IMR-90 (cell line): ENCODE measurements around the gene TM2D3. TPM values are rescaled to one million over a fixed set of nuclear protein-coding genes. Genes with fewer than 3 reads are reported as not detected.
A peak's percentile ranks its signal among the peaks of the same experiment; 100 is the strongest.

Source experiments
- ATAC-seq: fragments of 200-7000 bp; cut with Tn5 transposase; 2 replicates; pipeline ENCODE4 v1.9.1; 2020; ENCODE audit warnings: low read depth, mild to moderate bottlenecking, moderate library complexity
- BruUV-seq: library from RNA; stranded (reverse); fragments of 400-500 nt; replicated peaks from 2 replicates; lab custom pipeline; 2021; lab: Mats Ljungman, UMichigan
- CTCF ChIA-PET: fragments of 300-600 bp; formaldehyde crosslinking; extraction: SDS; loops from one replicate; lab custom pipeline; 2021; ENCODE audit warnings: antibody characterized with exemption; lab: Yijun Ruan, JAX
- POLR2A ChIA-PET: fragments of 300-600 bp; sonication (Branson Sonifier 250); formaldehyde crosslinking; loops from one replicate; lab custom pipeline; 2022; ENCODE audit warnings: antibody characterized with exemption; ENCODE audit not compliant: unreplicated experiment; lab: Charles Lee
- DNase-seq: peaks from one replicate; pipeline ENCODE4 v3.0.0; 2013
- H2AFZ ChIP-seq: replicated peaks from 2 replicates; pipeline ENCODE3; 2013; ENCODE audit warnings: low read length, mild to moderate bottlenecking; ENCODE audit not compliant: poor library complexity
- H2AK5ac ChIP-seq: 2 replicates; pipeline ENCODE4 v1.6.1; 2013; ENCODE audit warnings: low read depth, low read length, inconsistent platforms
- H2AK9ac ChIP-seq: replicated peaks from 2 replicates; pipeline ENCODE3; 2013; ENCODE audit warnings: mild to moderate bottlenecking, low read depth, low read length, moderate library complexity; ENCODE audit not compliant: poor library complexity
- H2BK120ac ChIP-seq: 2 replicates; pipeline ENCODE4 v1.6.1; 2013; ENCODE audit warnings: low read depth, low read length, inconsistent platforms
- H2BK15ac ChIP-seq: 3 replicates; pipeline ENCODE4 v1.6.1; 2013; ENCODE audit warnings: low read depth, low read length, inconsistent platforms
- H2BK20ac ChIP-seq: 2 replicates; pipeline ENCODE4 v1.6.1; 2013; ENCODE audit warnings: low read depth, mild to moderate bottlenecking, inconsistent platforms, low read length, moderate library complexity
- H2BK5ac ChIP-seq: 2 replicates; pipeline ENCODE4 v1.6.1; 2013; ENCODE audit warnings: mild to moderate bottlenecking, low read depth, low read length, inconsistent platforms; ENCODE audit not compliant: poor library complexity, severe bottlenecking
- H3K14ac ChIP-seq: replicated peaks from 2 replicates; pipeline ENCODE4 v1.6.1; 2013; ENCODE audit warnings: low read depth, low read length, inconsistent platforms
- H3K18ac ChIP-seq: 2 replicates; pipeline ENCODE4 v1.6.1; 2013; ENCODE audit warnings: low read depth, low read length, control low read depth
- H3K23ac ChIP-seq: 2 replicates; pipeline ENCODE4 v1.6.1; 2013; ENCODE audit warnings: low read depth, low read length, inconsistent platforms
- H3K27ac ChIP-seq: 2 replicates; pipeline ENCODE4 v1.5.1; 2013; ENCODE audit warnings: mild to moderate bottlenecking, control low read depth, low read length; ENCODE audit not compliant: insufficient read depth
- H3K27me3 ChIP-seq: 2 replicates; pipeline ENCODE4 v1.6.1; 2013; ENCODE audit warnings: low read length; ENCODE audit not compliant: control insufficient read depth, insufficient read depth
- H3K36me3 ChIP-seq: 2 replicates; pipeline ENCODE4 v1.6.1; 2013; ENCODE audit warnings: low read length, mixed read lengths; ENCODE audit not compliant: control insufficient read depth, insufficient read depth
- H3K4ac ChIP-seq: 2 replicates; pipeline ENCODE4 v1.6.1; 2013; ENCODE audit warnings: low read depth, low read length, inconsistent platforms
- H3K4me1 ChIP-seq: 2 replicates; pipeline ENCODE4 v1.6.1; 2013; ENCODE audit warnings: low read length, mixed read lengths; ENCODE audit not compliant: control insufficient read depth, insufficient read depth
- H3K4me2 ChIP-seq: 2 replicates; pipeline ENCODE4 v1.6.1; 2013; ENCODE audit warnings: low read depth, mild to moderate bottlenecking, control low read depth, low read length, moderate library complexity
- H3K4me3 ChIP-seq: 2 replicates; pipeline ENCODE4 v1.5.1; 2013; ENCODE audit warnings: low read depth, mild to moderate bottlenecking, control low read depth, low read length, moderate library complexity; ENCODE audit not compliant: insufficient read depth
- H3K56ac ChIP-seq: 2 replicates; pipeline ENCODE4 v1.6.1; 2013; ENCODE audit warnings: low read length, inconsistent platforms; ENCODE audit not compliant: insufficient read depth; ENCODE audit errors: extremely low read depth
- H3K79me1 ChIP-seq, 2 experiments: 2 replicates each; pipeline ENCODE4 v1.6.1; 2013; ENCODE audit warnings: low read length in 2 of 2, inconsistent platforms in 1 of 2, low read depth in 1 of 2
- H3K9ac ChIP-seq: 2 replicates; pipeline ENCODE4 v1.6.1; 2013; ENCODE audit warnings: low read depth, low read length, control low read depth
- H3K9me1 ChIP-seq: 2 replicates; pipeline ENCODE4 v1.6.1; 2013; ENCODE audit warnings: low read length, inconsistent platforms; ENCODE audit not compliant: insufficient read depth
- H3K9me3 ChIP-seq: 2 replicates; pipeline ENCODE4 v1.6.1; 2013; ENCODE audit warnings: low read length; ENCODE audit not compliant: control insufficient read depth, insufficient read depth
- H4K20me1 ChIP-seq: 2 replicates; pipeline ENCODE4 v1.6.1; 2013; ENCODE audit warnings: low read length, inconsistent platforms; ENCODE audit not compliant: insufficient read depth
- H4K5ac ChIP-seq: 2 replicates; pipeline ENCODE4 v1.6.1; 2013; ENCODE audit warnings: mild to moderate bottlenecking, low read depth, low read length, control low read depth
- H4K8ac ChIP-seq, 2 experiments: 2 replicates each; pipeline ENCODE4 v1.6.1; 2013; ENCODE audit warnings: low read depth in 2 of 2, low read length in 2 of 2, control low read depth in 1 of 2, inconsistent platforms in 1 of 2
- H4K91ac ChIP-seq: 2 replicates; pipeline ENCODE4 v1.6.1; 2013; ENCODE audit warnings: low read depth, low read length, inconsistent platforms; ENCODE audit not compliant: insufficient read depth
- BHLHE40 ChIP-seq: fragments of 150-350 bp; IDR thresholded peaks from 2 replicates; pipeline ENCODE4 v1.6.1; 2016; ENCODE audit warnings: mild to moderate bottlenecking, low read depth, low read length
- CEBPB ChIP-seq: IDR thresholded peaks from 2 replicates; pipeline ENCODE4 v1.6.1; 2012; ENCODE audit warnings: low read depth, low read length, improper control_type of control experiment
- CHD1 ChIP-seq: IDR thresholded peaks from 2 replicates; pipeline ENCODE4 v1.6.1; 2012; ENCODE audit warnings: low read depth, low read length, improper control_type of control experiment
- FOS ChIP-seq: fragments of 150-350 bp; IDR thresholded peaks from 2 replicates; pipeline ENCODE4 v1.6.1; 2016; ENCODE audit warnings: low read depth, low read length
- MAFK ChIP-seq: IDR thresholded peaks from 2 replicates; pipeline ENCODE4 v1.6.1; 2012; ENCODE audit warnings: low read depth, low read length, improper control_type of control experiment
- MAZ ChIP-seq: IDR thresholded peaks from 2 replicates; pipeline ENCODE4 v1.6.1; 2012; ENCODE audit warnings: low read depth, mild to moderate bottlenecking, low read length, improper control_type of control experiment, moderate library complexity, borderline replicate concordance
- MXI1 ChIP-seq: IDR thresholded peaks from 2 replicates; pipeline ENCODE4 v1.6.1; 2012; ENCODE audit warnings: low read depth, mild to moderate bottlenecking, low read length, moderate library complexity, borderline replicate concordance
- NFE2L2 ChIP-seq: fragments of 150-350 bp; IDR thresholded peaks from 2 replicates; pipeline ENCODE4 v1.6.1; 2016; ENCODE audit warnings: low read depth, mild to moderate bottlenecking, low read length
- POLR2A ChIP-seq: IDR thresholded peaks from 2 replicates; pipeline ENCODE4 v1.6.1; 2012; ENCODE audit warnings: mild to moderate bottlenecking, low read depth, low read length
- RAD21 ChIP-seq: IDR thresholded peaks from 2 replicates; pipeline ENCODE4 v1.6.1; 2012; ENCODE audit warnings: low read length, improper control_type of control experiment
- RCOR1 ChIP-seq: IDR thresholded peaks from 2 replicates; pipeline ENCODE4 v1.6.1; 2012; ENCODE audit warnings: mild to moderate bottlenecking, low read length, improper control_type of control experiment; ENCODE audit not compliant: insufficient replicate concordance
- RFX5 ChIP-seq: IDR thresholded peaks from 2 replicates; pipeline ENCODE4 v1.8.0; 2012; ENCODE audit warnings: low read depth, mild to moderate bottlenecking, low read length, moderate library complexity
- SMC3 ChIP-seq: fragments of 150-350 bp; IDR thresholded peaks from 2 replicates; pipeline ENCODE4 v1.6.1; 2016; ENCODE audit warnings: low read depth, mild to moderate bottlenecking, antibody characterized with exemption, low read length, moderate library complexity
- WGBS, 2 experiments: methylation state at CpG; one replicate each; pipeline versions ENCODE4 v1.1.5 to v1.1.7; 2013; ENCODE audit warnings: missing lambda C conversion rate in 2 of 2; ENCODE audit not compliant: insufficient read length in 1 of 2; ENCODE audit errors: extremely low coverage in 2 of 2; 5-methylcytosine and 5-hydroxymethylcytosine counted together
- dilution Hi-C: fragments of 300-500 bp; cut with HindIII; formaldehyde crosslinking; loops from one replicate; pipeline ENCODE4 v1.14.3; 2018; ENCODE audit warnings: low sequenced_read_pairs; ENCODE audit not compliant: unreplicated experiment
- in situ Hi-C: fragments of 300-500 bp; cut with MboI; formaldehyde crosslinking; loops from 3 replicates; pipeline ENCODE4 v1.14.3; 2019; ENCODE audit warnings: low sequenced_read_pairs, inconsistent platforms, mixed read lengths
- intact Hi-C: fragments of 100-400 bp; cut with micrococcal nuclease; formaldehyde crosslinking; loops from 2 replicates; pipeline ENCODE4 v1.10.0; 2022
- polyA plus RNA-seq, 3 experiments: library from polyadenylated mRNA; depleted of rRNA; stranded (reverse); fragments of >200 nt; gene quantifications; 2 replicates each; pipeline ENCODE4 v1.2.3, GENCODE V29; 2012; ENCODE audit warnings: low replicate concordance in 1 of 3
- total RNA-seq: library from RNA; depleted of rRNA; stranded (reverse); fragments of >200 nt; gene quantifications from 2 replicates; pipeline ENCODE4 v1.2.3, GENCODE V29; 2012
- TF ChIP-seq, protein P1 (sequence below): fragments of 150-350 bp; IDR thresholded peaks from 2 replicates; pipeline ENCODE4 v1.6.1; 2016; ENCODE audit warnings: low read depth, mild to moderate bottlenecking, low read length, moderate library complexity, borderline replicate concordance
- TF ChIP-seq, protein P2 (sequence below): fragments of 150-350 bp; IDR thresholded peaks from 2 replicates; pipeline ENCODE4 v1.6.1; 2017; ENCODE audit warnings: mild to moderate bottlenecking, antibody characterized with exemption, low read length, low read depth
- TF ChIP-seq, protein P3 (sequence below): conservative IDR thresholded peaks from 2 replicates; pipeline ENCODE4 v1.5.1; 2012; ENCODE audit warnings: mild to moderate bottlenecking, low read depth, low read length, improper control_type of control experiment

The TM2D3 gene
- total and polyA plus RNA-seq, 2 of the 4 experiments (the other 2 are of a cell fraction): 27.4 to 34.5 TPM

DNA sequence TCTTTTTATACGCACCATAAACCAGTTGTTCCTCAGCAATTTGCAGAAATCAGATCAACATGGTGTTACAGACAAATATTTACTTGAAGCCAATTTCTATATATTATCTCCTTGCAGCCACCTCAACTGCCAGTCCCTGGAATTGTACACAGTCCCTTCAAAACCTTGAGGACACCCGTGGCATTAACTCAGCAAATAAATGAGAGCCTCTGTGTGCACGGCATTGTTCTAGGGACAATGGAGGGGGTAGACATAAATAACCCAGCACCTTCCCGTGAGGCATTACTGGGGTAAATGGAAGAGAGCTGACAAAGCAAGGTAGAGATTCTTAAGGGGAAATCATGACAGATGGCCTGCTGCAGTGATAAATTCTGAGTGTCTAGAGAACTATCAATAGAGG is 12.5 kb downstream of the TM2D3 start:
- 0 out of 2 replicates have a peak overlapping the region, but pooled peaks have one; percentile 4 for H3K23ac ChIP-seq
- intact Hi-C loops: loop anchor here (10.0 kb wide), 1 partner anchor 625 kb away; no protein-coding TSS in a partner anchor
- H3K14ac ChIP-seq: no peak overlapping the region
- H3K27me3 ChIP-seq: no peaks in the 10 kb centered on the region
- H3K9me3 ChIP-seq: no peaks in the 10 kb centered on the region
- no peak overlapping the region for H3K4me3 ChIP-seq
- H4K20me1 ChIP-seq: peaks cover 4% of the 10 kb centered on the region; the same call in 1 of the 2 replicates
- no peak overlapping the region for H4K8ac ChIP-seq
- WGBS, 2 experiments: 90% methylated on average over 3 of the region's 4 CpGs; no CpG with 5 or more reads in 1 of the 2 experiments
- no peak overlapping the region for H3K9ac ChIP-seq
- H2AFZ ChIP-seq: no peak overlapping the region
- no peak overlapping the region for H3K18ac ChIP-seq
- peaks cover 7 to 18% of the 10 kb centered on the region in 2 experiments; a peak in 3 of 4 replicates for H3K79me1 ChIP-seq
- H2BK5ac ChIP-seq: no peak overlapping the region
- H4K91ac ChIP-seq: no peak overlapping the region
- no TSS peak for BruUV-seq
- no peak overlapping the region for H3K56ac ChIP-seq
- peaks cover 5% of the 10 kb centered on the region for H3K4me1 ChIP-seq
- 0 out of 2 replicates have a peak, but pooled peaks cover 4% of the 10 kb centered on the region for H3K9me1 ChIP-seq
- ChIA-PET CTCF (interaction anchor here (0.9 kb wide), 1 partner anchor 345 kb away, joined by 3 read pairs; the partner anchor contains the start of gene SNRPA1), POLR2A (no interaction called here)
- H3K36me3 ChIP-seq: peaks cover 15% of the 10 kb centered on the region
- no peak overlapping the region for H2BK15ac ChIP-seq
- H2BK120ac ChIP-seq: no peak overlapping the region
- no peak overlapping the region for H2AK9ac ChIP-seq
- dilution Hi-C loops: no loop called here
- DNase-seq: no peak
- ATAC-seq: no peak
- in situ Hi-C loops: loop anchor here (5.0 kb wide), 1 partner anchor 347 kb away; no protein-coding TSS in a partner anchor
- no peak overlapping the region for H4K5ac ChIP-seq
- H3K4me2 ChIP-seq: no peak overlapping the region
- no peak overlapping the region for H2BK20ac ChIP-seq
- TF ChIP-seq CHD1 (no peak), RFX5 (no peak), POLR2A (no peak), RCOR1 (no peak), MAFK (no peak), MXI1 (no peak), MAZ (no peak), FOS (no peak), RAD21 (no peak), CEBPB (no peak), BHLHE40 (no peak), NFE2L2 (no peak), SMC3 (no peak)
- TF ChIP-seq, protein P1, sequence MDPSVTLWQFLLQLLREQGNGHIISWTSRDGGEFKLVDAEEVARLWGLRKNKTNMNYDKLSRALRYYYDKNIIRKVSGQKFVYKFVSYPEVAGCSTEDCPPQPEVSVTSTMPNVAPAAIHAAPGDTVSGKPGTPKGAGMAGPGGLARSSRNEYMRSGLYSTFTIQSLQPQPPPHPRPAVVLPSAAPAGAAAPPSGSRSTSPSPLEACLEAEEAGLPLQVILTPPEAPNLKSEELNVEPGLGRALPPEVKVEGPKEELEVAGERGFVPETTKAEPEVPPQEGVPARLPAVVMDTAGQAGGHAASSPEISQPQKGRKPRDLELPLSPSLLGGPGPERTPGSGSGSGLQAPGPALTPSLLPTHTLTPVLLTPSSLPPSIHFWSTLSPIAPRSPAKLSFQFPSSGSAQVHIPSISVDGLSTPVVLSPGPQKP: no peak
- TF ChIP-seq, protein P2, sequence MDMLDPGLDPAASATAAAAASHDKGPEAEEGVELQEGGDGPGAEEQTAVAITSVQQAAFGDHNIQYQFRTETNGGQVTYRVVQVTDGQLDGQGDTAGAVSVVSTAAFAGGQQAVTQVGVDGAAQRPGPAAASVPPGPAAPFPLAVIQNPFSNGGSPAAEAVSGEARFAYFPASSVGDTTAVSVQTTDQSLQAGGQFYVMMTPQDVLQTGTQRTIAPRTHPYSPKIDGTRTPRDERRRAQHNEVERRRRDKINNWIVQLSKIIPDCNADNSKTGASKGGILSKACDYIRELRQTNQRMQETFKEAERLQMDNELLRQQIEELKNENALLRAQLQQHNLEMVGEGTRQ: no peak
- TF ChIP-seq, protein P3, sequence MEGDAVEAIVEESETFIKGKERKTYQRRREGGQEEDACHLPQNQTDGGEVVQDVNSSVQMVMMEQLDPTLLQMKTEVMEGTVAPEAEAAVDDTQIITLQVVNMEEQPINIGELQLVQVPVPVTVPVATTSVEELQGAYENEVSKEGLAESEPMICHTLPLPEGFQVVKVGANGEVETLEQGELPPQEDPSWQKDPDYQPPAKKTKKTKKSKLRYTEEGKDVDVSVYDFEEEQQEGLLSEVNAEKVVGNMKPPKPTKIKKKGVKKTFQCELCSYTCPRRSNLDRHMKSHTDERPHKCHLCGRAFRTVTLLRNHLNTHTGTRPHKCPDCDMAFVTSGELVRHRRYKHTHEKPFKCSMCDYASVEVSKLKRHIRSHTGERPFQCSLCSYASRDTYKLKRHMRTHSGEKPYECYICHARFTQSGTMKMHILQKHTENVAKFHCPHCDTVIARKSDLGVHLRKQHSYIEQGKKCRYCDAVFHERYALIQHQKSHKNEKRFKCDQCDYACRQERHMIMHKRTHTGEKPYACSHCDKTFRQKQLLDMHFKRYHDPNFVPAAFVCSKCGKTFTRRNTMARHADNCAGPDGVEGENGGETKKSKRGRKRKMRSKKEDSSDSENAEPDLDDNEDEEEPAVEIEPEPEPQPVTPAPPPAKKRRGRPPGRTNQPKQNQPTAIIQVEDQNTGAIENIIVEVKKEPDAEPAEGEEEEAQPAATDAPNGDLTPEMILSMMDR: no peak
- H3K4ac ChIP-seq: no peak overlapping the region
- no peak overlapping the region for H2AK5ac ChIP-seq
- H3K27ac ChIP-seq: no peak overlapping the region
